Stimulated activated CD8-positive, alpha-beta memory T cell treated with anti-CD3 and anti-CD28 coated beads, Interleukin-2, amount 100 ng/mL, for 1 hour (primary cell): ENCODE measurements around the gene KIAA1328.
"Not testable (repeated sequence)": the region's sequence is repeated elsewhere in the genome, so short reads cannot be mapped to it uniquely, and the experiment has no call there.

ENCODE experiments used
- DNase-seq, 2 donors: peaks; one replicate each; pipeline ENCODE4 v3.0.0-alpha.2; 2020; ENCODE audit warnings: low read depth in 2 of 2

Gene KIAA1328

DNA sequence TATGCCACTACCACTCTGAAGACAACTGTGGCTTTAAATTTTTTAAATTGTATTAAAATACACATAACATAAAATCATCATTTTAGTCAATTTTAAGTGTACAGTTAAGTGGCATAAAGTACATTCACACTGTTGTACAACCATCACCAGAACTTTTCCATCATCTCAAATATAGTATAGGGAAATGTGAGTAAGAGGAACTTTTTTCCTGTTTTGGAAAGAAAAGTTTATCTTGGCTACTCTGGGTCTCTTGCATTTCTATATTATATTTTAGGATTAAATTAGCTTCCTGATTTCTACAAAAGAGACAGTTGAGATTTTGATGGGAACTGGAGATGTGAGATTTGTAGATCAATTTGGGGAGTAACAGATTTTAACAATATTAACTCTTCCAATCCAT, 3.4 kb upstream of the KIAA1328 start:
- no peak for DNase-seq

DNA sequence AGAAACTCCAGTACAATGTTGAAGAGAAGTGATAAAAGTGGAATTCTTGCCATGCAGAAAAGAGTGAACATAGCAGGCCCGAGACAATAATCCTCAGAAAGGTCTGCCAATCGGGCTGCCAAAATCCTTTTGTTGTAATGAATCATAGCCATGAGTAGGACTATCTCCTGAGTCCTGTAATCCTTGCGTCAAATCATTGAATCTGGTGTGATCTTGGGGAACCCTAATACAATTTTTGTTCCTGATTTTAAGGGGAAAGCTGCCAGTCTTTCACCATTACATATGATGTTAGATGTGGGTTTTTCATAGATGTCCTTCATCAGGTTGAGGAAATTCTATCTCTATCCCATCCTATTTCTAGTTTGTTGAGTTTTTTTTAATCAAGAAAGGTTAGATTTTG, 2.4 kb upstream of the KIAA1328 start:
- no peak for DNase-seq

GRCh38 chr18:36828157-36828629, 734 bp upstream of the KIAA1328 start:
- DNase-seq = no peak

DNA sequence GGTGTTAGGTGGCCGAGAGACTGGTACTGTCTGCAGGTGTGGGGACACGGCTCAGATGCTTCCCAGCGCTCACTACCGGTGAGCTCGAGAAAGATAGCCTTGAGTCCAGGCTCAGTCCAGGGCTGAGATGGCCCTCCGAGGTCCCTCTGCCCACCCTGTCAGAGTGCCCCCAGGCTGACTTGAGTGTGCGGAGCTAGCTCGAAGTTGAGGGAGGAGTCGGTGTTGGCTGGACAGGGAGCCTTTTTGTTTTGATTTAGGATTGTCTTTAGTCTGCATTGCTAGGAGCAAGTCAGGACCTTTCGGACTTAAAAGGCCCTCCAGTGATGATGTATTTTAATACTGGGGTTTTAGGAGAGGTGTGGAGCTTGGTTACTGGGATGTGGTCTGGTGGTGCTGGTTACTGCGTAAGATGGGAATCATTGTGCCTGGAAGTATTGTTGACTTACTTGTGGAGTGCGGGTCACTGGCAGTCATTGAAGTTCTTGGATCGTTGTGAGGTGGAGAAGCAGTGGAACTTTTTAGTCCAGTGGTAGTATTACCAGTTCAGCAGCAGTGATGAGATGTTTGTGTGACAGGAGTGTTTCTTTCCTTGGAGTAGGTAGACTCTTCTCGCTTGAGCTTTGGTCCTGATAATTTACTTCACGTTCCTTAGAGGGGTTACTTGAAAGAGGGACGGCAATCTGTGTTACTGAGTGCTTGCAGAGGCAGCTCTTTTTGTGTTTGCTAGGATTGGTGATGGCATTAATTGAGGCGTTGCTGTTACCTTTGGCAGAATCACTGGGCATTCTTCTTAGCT, 633 bp downstream of the KIAA1328 start:
- peak in 1 of 2 donors; percentile 9 for DNase-seq

- DNase-seq = no peak
These were observed 1.2 kb downstream of the KIAA1328 start for GRCh38 chr18:36830158-36830495.

DNA sequence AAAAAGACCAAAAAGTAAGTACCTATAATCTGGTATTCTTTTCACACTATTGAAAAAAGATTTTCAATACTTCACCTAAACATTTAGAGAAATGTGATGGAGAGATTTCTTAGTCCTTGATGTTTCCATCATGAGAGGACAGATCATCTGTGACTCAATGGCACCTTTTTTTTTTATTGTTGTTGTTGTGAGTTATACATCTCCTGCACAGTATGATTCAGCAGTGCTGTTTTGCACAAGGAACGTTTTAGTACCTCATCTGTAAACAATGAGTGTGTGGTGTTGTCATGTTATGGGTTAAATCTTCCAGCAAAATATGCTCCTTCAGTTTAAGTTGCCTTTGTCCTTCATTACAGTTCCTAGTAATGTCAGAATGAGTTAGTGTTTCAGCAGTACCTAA, 2.2 kb downstream of the KIAA1328 start:
- no peak for DNase-seq

GRCh38 chr18:36833120-36833519, 4.2 kb downstream of the KIAA1328 start:
- DNase-seq = no peak

DNA sequence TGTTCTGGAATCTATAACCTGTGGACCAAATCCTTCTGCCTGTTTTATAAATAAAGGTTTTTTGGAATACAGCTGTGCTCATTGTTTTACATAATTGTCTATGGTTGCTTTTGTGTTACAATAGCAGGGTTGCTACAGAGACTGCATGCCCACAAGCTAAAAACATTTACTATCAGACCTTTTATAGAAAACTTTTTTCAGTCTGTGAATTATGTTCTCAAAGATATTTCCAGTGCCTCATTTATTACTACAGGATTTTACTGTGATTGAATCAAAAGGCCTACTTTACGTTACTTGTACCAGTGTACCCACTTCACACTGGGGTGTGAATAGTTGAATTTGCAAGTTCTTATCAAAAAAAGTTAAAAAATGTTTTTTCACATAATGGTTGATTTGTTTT, 7.0 kb downstream of the KIAA1328 start:
- no peak for DNase-seq

DNA sequence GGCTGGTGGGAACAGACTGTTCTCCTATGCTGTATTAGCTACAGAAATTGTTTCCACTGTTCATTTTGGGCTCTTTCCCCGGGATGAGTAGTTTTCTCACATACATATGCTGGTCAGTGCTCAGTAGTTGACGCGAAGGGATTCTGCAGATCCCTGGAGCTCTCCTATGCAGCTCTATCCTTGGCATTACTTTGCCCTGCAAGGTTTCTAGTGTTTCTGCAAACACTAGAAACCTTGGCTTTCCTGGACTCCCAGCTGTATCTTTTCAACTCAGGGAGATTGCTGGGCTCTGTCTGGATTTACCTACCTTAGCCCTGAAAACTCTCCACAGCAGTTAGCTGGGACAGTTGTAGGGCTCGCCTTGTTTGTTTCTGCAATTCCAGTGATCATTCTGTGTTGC, 10.9 kb downstream of the KIAA1328 start:
- no peak for DNase-seq

- DNase-seq = no peak
These were observed 14.3 kb downstream of the KIAA1328 start for GRCh38 chr18:36843199-36843598.

- DNase-seq = no peak
These were observed 14.9 kb downstream of the KIAA1328 start for GRCh38 chr18:36843784-36844183.

DNA sequence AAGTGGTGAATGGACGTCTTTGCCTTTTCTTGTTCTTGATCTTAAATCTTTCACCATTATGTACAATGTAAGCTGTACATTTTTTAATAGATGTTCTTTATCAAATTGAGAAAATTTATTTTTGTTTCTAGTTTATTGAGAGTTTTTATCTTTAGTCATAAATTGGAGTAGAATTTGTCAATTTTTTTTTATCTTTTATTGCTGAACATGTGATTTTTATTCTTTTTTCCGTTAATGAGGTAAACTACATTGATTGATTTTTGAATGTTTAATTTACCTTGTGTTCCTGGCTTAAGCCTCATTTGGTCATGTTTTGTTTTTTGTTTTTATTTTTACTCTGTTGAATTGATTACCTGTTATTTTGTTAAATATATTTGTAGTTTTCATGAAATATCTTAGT, 19.7 kb downstream of the KIAA1328 start:
- DNase-seq = no peak

DNA sequence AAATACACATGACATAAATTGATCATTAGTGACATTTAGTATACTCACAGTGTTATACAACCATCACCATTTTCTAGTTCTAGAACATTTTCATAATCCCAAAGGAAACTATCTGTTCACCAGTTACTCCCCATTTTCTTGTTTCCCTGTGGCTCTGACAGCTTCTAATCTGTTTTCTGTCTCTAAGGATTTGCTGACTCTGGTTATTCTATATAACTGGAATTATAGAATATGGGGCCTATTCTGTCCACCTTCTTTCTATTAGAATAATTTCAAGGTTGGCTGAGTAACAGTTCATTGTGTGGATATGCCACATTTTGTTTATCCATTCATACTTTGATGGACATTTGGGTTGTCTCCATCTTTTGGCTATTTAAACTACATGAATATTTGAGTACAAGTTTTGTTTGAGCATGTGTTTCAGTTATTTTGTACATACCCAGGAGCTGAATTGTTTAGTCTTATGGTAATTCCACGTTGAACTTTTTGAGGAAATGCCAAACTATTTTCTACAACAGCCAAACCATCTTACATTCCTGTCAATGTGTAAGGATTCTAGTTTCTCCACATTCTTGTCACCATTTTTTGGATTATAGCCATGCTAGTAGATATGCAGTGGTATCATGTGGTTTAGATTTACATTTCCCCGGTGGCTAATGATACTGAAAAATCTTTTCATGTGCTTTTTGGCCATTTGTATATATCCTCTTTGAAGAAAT, 20.5 kb downstream of the KIAA1328 start:
- DNase-seq = no peak

DNA sequence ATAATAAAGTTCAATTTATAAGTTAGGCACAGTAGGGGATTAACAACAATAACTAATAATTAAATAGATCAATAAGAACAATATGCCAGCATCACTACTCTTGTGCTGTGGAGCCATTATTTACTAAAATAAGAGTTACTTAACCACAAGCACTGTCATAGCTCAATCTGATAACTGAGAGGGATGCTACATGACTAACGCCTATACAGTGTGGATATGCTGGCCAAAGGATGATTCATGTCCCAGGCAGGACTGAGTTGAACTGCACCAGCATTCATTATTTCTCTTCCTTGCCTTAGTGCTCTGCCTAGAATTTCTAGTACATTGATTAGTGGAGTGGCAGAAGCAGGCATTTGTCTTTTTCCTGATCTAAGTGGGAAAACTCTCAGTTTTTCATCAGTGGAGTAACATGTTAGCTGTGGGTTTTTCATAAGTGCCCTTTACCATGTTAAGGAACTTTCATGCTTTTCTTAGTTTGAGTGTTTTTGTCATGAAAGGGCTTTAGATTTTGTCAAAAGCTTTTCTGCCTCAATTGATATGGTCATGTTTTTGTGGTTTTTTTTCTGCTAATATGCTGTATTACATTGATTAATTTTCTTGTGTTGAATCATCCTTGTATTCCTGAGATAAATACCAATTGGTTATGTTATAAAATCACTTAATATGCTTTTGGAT, 21.7 kb downstream of the KIAA1328 start:
- DNase-seq = no peak

DNA sequence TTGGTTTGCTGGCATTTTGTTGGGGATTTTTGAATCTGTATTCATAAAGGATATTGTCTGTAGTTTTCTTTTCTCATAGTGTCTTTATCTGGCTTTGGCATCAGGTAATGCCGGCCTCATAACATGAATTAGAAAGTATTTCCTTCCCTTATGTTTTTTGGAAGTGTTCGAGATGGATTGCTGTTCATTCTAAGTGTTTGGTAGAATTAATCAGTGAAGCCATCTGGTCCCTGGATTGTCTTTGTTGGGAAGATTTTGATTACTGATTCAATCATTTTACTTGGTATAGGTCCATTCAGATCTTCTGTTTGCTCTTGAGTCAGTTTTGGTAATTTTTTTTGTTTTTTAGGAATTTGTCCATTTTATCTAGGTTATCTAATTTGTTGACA, 22.3 kb downstream of the KIAA1328 start:
- DNase-seq = no peak

- no peak for DNase-seq
These were observed 27.9 kb downstream of the KIAA1328 start for GRCh38 chr18:36856815-36857214.

- no peak for DNase-seq
These were observed 33.3 kb downstream of the KIAA1328 start for GRCh38 chr18:36862182-36862581.

DNA sequence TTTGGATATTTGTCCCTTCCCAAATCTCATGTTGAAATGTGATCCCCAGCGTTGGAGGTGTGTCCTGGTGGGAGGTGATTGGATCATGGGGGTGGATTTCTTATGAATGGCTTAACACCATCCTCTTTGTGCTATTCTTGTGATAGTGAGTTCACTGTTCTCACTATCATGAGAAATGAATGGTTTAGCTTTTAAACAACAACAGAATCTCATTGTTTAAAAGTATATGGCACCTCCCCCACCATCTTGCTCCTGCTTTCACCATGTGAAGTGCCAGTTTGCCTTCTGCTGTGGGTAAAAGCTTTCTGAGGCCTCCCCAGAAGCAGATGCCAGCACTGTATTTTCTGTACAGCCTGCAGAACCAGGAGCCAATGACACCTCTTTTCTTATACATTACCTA, 38.1 kb downstream of the KIAA1328 start:
- no peak for DNase-seq

DNA sequence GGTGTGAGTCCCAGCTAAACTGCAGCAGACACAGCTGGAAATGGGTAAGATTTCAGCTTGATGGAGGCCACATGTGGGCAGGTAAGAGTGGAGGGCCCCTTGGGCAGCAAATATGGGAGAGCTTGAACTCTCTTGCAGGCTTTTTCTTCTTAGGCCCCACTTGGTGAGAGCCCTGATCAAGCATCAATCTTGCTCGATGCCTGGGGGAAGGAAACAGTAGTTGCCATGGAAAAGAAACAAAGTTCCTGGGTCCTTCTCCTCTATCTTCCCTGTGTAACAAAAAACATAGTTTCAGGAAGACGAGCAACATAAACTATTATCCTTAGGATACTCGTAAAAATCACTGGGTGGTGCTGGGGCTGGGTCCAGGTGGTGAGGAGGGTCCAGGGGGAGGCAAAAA, 42.9 kb downstream of the KIAA1328 start:
- DNase-seq = no peak

DNA sequence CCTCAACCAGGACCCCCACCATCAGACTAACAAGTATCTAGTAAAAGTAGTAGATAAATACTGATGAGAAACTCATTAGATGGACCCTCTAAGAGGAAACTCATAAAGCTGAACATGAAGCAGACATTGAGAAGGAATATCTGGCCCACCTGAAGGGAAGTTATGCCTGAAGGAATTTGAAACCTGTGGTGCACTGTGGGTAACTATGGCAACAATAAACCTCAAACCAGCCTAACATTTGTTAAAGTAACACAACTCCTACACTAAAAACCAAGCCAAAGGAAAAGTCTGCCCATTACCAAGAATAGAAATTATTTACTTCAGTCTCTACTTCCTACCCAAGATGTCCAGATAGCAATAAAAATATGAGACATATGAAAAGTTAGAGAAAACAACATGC, 43.4 kb downstream of the KIAA1328 start:
- DNase-seq = no peak

DNA sequence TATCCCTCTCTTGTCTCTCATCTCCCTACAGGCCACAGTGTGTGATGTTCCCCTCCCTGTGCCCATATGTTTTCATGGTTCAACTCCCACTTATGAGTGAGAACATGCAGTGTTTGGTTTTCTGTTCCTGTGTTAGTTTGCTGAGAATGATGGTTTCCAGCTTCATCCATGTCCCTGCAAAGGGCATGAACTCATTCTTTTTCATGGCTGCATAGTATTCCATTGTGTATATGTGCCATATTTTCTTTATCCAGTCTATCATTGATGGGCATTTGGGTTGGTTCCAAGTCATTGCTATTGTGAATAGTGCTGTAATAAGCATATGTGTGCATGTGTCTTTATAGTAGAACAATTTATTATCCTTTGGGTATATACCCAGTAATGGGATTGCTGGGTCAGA, 44.9 kb downstream of the KIAA1328 start:
- not testable (repeated sequence) for DNase-seq

DNA sequence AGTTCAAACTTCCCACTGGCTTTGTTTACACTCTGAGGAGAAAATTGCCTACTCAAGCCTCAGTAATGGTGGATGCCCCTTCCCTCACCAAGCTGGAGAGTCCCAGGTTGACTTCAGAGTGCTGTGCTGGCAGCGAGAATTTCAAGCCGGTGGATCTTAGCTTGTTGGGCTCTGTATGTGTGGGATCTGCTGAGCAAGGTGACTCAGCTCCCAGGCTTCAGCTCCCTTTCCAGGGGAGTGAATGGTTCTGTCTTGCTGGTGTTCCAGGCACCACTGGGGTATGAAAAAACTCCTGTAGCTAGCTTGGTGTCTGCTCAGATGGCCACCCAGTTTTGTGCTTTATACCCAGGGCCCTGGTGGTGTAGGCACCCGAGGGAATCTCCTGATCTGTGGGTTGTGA, 50.9 kb downstream of the KIAA1328 start:
- DNase-seq = not testable (repeated sequence)

DNA sequence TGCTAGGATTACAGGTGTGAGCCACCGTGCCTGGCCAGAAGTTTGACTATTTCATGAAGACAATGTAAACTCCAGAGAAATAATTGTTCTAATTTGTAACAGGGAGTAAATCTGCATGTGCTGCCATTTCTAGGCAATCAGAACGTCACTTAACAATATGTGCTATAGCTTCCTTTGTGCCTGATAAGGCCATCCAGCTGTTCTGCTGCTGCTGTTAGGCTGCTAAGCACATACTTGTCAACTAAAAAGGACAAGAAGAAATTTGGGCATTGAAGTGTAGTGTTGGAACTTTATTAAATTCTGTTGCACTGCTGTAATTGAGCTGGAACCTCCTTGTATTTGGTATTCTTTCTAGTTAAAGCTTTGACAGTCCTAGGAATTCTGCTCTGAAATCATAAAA, 57.1 kb downstream of the KIAA1328 start:
- DNase-seq = no peak
